SW 1271 (cell line): ENCODE data around the gene ESR2.

ENCODE experiments used
- DNase-seq, 2 experiments: peaks; one replicate each; lab custom pipeline; 2025; lab: John Stamatoyannopoulos, UW

ESR2 gene

DNA sequence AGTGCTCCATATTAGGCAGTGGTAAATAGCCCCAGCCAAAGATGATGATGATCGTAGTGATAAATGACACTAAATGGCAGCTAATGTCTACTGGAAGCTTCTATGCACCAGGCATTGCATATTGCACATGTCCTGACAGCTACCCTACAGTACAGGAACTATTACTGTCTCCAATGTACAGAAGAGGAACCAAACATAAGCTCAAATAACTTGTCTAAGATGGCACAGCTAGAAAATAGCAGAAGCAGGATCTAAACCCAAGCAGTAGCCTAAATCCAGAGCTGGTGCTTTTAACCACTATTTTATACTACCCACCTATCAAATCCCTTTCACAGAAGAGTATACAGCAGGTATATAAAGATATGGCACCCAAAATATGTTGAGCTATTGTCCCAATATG is 28.9 kb downstream of the ESR2 start:
- DNase-seq = no peak

DNA sequence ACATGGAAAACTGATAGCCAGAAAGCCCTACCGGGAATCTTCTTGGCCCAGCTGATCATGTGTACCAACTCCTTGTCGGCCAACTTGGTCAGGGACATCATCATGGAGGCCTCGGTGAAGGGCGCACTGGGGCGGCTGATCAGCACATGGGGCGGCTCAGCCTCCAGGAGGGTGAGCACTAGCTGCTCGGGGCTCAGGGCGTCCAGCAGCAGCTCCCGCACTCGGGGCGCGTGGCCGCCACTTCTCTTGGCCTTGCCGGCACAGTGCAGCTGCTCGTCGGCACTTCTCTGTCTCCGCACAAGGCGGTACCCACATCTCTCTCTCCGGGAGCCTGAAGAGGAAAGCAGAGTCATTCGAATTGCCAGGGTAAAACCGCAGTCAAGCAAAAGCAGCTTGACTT is 33.8 kb downstream of the ESR2 start:
- DNase-seq = no peak

DNA sequence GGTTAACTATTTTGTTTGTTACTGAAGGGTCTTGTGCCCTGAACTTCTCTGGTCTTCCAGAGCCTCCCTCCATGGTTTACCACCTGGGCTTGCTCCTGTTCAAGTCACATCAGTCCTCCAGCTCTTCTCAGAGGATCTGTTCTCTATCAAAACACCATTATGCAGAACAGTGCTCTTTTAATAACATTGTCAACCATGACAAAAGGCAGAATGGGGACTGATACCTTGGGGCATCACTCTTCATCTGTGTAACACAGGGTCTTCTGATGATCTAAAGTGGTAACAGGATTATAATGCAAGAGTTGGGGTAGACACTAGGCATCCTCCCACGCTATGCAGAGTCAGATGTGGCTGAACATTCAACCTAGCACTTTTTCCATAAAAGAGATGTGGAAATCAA is 38.4 kb downstream of the ESR2 start:
- no peak for DNase-seq

DNA sequence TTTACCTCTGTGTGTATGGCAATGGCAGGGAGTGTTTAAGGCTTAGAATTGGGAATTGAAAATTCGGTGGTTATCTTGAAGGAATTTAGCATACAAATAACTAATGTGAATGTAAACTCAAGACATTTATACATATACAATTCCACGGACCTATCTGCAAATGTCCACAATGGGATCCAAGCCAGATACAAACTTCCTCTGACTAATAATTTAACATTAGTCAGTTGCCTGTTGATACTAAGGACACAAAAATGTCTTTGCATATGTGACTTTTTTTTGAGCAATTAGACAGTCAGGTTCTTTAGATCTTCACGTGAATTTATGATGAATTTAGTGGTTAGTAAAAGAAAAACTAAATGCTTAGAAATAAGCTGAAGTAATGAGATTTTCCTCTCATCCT is 40.5 kb downstream of the ESR2 start:
- DNase-seq = peak in 1 of 2 experiments; percentile 9

DNA sequence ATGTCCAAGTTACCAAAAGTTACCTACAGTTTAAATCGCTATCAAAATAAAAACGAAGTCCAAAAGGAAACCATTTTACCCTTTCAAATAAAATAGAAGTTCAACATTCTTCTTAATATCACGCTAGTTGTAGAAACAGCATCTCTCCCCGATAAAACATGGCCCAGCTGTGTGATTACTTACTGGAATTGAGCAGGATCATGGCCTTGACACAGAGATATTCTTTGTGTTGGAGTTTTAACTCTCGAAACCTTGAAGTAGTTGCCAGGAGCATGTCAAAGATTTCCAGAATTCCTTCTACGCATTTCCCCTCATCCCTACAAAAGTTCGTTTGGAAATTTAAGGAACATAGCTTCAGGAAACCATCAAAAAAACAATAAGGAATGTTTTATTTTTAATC is 44.8 kb downstream of the ESR2 start:
- no peak for DNase-seq

DNA sequence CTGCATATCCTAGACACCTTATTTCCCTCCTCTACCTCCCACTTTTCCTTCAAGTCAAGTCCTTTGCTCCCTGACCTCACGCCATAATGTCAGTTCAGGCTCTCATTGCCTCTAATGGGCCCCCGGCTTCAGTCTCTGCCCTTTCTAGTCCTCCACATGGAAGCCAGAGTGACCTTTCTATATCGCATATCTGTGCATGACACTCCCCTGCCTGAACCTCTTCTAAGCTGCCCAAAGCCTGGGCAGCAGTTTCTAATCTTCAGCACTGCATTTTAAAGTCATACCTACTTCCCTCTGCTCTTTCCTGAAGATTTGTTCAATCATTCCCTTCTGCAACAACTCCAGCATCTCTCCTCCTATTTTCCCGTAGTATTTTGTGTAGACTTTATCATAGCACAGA is 45.5 kb downstream of the ESR2 start:
- DNase-seq = no peak

DNA sequence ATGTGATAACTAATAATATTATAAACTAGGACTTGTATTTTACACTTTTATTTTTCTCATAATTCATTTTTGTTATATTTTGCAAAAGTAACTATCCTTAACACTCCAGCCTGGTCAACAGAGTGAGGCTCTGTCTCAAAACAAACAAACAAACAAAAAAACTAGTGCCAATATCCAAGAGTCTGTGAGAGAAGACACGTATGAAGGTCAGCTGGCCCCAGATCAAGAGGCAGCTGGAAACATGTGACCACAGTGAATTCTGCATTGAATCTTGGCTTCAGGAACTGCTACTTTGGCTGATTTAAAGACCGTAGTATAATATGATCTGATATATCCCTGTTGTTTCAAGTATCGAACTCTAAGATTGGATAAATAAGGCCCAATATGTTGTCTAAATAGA is 47.0 kb downstream of the ESR2 start:
- DNase-seq = no peak

DNA sequence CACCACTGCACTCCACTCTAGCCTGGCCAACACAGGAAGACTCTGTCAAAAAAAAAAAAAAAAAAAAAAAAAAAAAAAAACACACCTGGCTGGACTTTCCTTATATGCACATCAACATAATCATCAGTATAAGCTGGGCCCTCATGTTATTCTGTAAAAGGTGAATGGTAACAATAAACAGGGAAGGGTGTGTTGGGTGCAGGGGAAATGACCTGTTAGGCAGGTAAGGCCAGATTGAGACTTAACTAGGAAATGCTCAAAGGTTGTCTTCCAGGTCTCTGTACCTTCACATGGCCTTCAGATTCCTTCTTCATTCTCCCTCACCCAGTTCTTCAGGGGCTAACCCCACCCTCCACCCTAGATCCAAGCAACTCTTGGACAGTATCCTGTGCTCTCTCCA is 47.5 kb downstream of the ESR2 start:
- DNase-seq = no peak

DNA sequence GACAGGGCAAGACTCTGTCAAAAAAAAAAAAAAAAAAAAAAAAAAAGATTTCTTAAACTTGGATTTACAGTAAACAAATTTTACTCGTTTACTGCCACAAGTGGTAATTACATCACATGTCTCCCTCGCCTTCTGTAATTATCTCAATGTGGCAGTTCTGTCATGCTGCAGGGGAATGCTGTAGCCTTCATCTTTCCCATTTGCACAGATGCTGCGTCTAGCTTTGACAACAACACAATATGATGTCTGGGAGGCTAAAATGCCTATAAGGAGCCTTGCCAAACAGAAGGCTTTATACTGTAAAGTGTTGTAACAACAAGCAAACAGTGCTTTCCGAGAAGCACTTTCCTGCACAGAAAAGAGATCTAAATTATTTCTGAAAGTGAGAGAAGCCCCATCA is 48.7 kb downstream of the ESR2 start:
- no peak for DNase-seq

DNA sequence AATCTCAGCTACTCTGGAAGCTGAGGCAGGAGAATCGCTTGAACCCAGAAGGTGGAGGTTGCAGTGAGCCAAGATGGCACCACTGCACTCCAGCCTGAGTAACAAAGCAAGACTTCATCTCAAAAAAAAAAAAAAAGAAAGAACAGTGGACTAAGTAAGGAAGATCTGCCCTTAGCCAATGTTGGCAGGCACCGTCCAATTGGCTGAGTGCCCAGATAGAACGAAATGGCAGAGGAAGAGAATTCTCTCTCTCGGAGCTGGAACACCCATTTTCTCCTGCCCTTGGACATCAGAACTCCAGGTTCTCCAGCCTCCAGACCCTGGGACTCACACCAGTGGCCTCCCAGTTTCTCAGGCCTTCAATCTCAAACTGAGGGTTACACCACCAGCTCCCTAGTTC is 49.9 kb downstream of the ESR2 start:
- DNase-seq = no peak

DNA sequence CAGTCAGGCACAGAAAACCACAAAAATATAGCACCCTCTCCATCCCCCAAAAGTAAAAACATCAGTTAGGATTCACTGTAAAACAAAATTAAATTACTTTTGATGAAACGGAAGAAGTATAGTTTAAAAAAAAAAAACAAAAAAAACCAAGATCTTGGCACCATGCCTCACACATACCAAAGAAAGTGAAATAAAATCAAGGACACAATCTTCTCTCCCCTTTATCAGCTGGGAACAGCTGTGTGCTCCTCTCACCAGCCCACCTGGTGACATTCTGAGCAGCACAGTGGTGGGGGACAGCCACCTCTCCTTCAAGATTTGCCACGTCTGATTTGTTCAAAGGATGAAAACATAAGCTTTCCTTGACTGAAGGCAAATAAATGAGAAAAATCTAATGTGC is 55.5 kb downstream of the ESR2 start:
- DNase-seq = no peak

DNA sequence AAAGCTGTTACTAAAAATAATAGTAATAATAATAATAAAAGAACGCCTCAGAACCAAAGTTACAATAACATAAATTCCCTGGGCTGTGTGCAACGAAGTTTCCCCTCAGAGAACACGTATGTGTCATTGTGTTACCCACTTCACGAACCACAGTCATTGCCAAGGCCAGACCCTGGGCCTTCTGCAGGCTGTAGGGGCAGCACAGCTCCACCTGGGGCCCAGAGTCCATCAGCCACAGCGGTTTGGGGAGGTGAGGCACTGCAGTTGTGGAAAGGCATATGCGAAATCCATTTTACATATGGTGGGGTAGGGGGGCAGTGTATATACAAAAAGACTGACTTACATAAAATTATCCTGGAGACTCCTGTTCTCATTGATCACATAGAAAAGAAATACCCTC is 56.1 kb downstream of the ESR2 start:
- no peak for DNase-seq

DNA sequence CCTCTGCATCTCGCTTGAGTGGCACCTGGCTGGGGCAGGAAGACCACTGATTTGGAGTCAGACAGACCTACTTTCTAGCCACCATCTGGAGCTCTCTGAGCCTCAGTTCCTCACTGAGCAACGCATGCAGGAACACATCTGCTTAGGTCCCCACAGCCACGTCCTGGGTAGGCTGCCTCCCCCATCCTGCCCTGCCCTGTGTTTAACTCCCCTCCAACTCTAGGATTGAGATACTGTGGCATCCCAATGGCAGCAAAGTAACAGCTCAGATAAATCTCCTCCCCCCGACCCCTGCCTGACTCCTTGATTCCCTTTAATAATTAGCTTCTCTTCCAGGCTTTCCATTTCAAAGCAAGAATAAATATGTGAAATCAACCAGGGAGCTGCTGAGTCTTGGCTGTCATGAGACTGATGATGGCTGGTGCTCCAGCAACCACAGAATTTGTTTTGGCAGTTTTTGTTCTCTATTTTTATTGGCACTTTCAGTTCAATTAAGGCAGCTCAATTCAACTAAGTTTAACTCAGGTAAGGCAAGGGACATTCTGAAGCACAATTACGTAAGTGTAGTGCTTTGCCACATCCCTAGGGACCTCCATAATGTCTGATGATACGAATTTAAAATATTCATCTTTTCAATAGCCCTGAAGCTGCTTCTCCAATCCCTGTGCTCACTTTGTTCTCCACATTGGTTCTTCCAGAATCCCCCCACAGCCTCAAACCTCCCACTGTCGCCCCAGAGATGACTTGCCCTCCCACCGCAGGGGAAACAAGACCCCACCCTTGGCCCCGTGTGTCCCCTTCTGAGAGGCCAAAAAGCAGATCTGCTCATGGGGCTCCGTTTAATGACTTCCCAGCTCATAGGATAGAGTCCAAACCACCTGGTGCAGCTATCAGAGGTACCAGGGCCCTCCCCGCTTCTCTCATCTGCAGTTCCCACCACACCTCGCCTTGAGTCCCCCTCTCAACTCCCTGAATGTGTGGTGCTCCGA is 58.2 kb downstream of the ESR2 start:
- DNase-seq = no peak

DNA sequence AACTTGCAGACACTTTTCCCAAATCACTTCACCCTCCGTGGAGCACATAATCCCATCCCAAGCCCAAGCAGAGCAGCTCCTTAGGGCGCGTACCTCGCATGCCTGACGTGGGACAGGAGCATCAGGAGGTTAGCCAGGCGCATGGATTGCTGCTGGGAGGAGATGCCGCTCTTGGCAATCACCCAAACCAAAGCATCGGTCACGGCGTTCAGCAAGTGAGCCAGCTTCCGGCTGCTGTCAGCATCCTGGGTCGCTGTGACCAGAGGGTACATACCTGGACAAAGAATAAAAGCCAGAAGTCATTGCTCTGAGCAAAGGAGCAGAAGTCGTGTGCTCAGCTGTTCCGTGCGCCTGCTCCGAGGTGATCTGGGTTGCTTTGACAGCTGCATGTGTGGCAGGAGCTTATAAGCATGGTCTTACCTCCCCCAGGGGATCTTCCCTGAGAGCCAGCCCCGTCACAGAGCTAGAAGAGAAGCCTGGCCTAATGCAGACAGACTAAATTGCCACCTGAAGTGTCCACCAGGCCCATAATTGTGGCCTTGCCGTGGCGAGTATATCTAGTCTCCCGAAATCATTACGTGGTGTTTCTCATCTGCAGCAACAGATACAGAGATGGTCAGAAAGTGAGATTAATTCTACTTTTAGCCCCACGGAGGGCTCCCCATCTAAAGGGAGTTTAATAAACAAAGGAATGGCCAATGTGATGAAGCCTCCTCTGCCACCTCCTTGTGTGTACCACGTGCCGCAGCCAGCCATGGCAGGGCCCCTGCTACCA is 59.1 kb downstream of the ESR2 start:
- DNase-seq = no peak

DNA sequence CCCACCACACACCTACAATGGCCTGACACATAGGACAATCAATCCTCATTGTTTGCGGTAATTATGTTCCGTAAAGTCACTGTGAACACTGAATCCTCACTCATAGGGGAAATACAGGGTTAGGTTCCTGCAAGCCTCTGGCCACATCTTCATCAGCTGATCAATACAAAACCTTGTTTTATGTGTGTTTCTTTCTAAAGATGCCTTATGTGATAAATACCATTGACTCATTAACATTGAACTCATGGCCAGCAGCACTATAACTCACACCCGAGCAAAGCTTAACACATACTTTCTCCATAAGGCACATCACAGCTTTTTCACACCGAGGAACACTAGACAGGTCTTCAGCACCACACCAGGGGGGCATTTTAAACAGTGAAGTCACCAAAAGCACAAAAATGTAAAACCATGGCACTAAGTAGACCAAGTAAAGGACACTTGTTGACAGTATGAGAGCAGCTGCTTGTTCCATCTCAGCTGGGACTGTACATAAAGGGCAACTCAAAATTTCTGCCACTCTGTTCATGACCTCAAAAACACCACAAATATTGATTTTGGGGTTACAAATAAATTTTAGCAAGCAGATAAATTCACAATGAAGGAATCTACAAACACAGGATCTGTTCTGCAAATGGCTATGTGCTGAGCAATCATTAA is 60.5 kb downstream of the ESR2 start:
- no peak for DNase-seq

DNA sequence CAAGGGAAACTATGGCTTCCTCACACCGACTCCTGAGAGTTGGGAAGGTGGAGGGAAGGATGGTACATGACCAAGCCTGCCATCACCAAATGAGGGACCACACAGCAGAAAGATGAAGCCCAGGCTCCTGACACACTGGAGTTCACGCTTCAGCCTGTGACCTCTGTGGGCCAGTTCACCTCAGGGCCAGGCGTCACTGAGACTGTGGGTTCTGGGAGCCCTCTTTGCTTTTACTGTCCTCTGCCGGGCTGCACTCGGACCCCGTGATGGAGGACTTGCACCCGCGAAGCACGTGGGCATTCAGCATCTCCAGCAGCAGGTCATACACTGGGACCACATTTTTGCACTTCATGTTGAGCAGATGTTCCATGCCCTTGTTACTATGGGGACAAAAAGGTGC is 61.2 kb downstream of the ESR2 start:
- no peak for DNase-seq

DNA sequence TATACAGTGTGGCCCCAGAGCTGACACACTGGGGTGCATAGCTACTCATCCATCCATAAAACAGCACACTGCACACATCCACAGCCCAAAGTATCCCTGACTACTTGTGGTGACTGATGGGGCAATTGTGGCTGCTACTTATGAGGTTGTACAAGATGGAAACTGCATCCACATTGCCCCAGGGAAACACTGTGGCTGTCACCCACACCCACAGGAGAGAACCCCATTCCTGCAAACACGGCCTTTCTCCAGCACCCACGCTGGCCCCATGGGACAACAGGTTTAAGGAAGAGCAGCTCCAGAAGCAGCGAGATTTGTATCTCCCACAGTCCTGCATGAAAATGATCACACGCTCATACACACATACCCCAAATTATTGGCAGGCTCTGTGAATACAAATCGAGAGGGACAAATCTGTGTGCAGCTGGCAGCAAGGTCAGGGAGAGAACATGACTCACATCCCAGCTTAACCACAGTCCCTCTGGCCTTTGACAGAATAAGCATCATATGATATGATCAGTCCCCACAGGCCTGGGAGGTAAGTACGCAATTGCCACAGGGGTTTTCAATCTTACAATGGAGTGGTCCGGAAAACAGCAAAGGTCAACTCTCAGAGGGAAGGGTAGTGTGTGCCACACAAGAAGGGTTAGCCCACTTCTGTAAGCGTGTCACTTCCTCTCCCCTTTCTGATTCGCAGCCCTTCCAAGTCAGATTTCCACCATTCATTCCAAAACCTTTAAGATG is 61.9 kb downstream of the ESR2 start:
- no peak for DNase-seq

DNA sequence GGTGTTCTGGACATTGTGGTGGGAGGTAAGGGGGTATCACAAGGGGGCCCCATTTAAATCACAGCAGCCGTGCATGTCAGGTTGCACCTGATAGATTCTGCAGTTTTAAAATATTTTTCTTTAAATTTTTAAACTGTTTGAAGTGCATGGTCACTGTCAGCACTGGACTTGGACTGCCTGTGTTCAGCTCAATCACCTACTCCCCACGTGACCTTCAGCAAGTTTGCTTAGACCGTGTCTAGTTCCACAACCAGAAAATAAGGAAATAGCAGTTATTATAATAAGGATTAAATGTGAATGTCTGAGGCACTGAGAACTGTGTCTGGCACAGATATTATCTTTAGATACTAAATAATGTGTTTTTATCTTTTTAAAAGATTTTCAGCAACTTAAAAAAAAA is 64.7 kb downstream of the ESR2 start:
- DNase-seq = no peak

DNA sequence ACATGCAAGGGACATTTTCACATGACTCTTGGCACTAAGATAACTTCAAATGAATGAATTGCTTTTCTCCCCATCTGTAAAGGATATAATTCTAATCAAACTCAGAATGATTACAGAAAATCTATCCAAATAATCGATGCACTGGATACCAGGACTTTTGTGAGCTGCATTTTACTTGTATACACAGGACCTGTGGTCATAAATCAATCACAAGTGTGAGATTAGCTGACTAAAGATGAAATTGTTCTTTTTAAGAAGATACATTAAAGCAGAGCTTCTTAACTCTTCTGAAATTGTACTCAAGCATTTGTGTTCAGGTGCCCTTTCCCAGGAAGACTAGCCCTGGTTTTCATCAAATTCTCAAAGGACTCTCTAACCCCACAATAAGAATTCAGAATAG is 66.3 kb downstream of the ESR2 start:
- no peak for DNase-seq

DNA sequence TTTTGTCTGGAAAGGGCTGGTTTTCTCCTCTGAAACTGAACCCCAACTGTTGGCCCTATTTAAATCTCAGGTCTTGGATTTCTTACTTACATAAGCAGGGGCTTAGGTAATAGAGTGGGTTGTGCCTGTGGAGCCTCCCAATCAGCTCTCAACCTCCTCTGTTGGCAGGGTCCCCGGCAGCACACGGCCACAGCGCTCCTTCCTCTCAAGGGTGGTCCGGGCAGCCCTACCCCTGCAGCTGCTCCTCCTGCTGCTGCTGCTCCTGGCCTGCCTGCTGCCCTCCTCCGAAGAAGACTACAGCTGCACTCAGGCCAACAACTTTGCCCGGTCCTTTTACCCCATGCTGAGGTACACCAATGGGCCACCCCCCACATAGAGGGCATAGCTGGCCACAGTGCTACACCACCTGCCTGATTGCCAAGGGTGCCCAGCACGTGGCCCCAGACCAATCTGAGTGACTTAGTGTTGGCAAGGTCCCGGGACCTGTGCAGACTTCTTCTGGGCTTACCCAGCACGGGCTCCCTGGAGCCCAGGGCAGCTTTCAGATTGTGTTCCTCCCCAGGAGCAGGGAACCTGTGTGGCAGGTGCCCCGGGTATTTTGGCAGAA is 68.9 kb downstream of the ESR2 start:
- no peak for DNase-seq

DNA sequence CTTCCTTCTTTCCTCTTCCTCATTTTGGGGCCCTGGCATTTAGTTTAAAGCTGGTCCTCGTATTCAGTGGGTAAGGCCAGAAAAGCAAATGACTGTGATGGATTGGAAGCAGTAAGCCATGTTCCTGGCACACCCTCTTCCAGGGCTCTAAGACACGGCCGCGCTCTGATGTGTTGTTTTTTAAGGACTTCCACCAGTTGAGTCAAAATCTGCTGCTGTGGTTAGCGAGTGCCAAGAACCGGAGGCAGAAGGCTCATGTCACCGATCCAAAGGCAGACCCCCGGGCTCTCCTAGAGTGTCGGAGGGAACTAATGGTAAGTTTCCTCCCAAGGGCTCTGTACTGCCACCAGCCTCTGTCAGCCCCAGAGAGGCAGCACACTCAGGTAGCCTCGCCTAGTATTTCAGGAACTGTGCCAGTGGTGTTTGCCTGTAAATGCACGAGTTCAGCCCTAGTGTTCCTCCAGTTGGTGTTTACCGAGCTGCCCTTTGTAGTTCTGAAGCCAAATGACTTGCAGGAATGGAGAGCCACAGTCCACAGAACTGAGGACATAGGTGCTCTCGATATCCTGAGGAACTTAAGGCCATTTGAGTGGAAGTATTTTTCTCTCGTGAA is 72.7 kb downstream of the ESR2 start:
- DNase-seq = no peak
